Liver (tissue), 3 donors: ENCODE data around the gene OR52N5.

Source experiments
- CTCF ChIP-seq: fragments of 150-350 bp; IDR thresholded peaks from 2 replicates; pipeline ENCODE4 v1.5.1; 2017; ENCODE audit warnings: improper control_type of control experiment, low read depth, low read length; ENCODE audit not compliant: missing input control
- EGR1 ChIP-seq, 2 donors: IDR thresholded peaks; 2 replicates each; pipeline ENCODE4 v1.6.1; 2016 to 2018; ENCODE audit warnings: antibody characterized with exemption in 2 of 2, low read depth in 2 of 2
- HNF4G ChIP-seq: IDR thresholded peaks from 2 replicates; pipeline ENCODE4 v1.6.1; 2016; ENCODE audit warnings: antibody characterized with exemption
- JUND ChIP-seq, 2 donors: IDR thresholded peaks; 2 replicates each; pipeline ENCODE4 v1.6.1; 2016; ENCODE audit warnings: antibody characterized with exemption in 2 of 2
- NR2F2 ChIP-seq: IDR thresholded peaks from 2 replicates; pipeline ENCODE4 v1.6.1; 2016; ENCODE audit warnings: antibody characterized with exemption
- RAD21 ChIP-seq, 2 donors: IDR thresholded peaks; 2 replicates each; pipeline ENCODE4 v1.6.1; 2016; ENCODE audit warnings: antibody characterized with exemption in 2 of 2, mild to moderate bottlenecking in 2 of 2
- SP1 ChIP-seq: IDR thresholded peaks from 2 replicates; pipeline ENCODE4 v1.6.1; 2018; ENCODE audit warnings: antibody characterized with exemption, mild to moderate bottlenecking
- TF ChIP-seq, protein P1 (sequence below): IDR thresholded peaks from 2 replicates; pipeline ENCODE4 v1.6.1; 2016; ENCODE audit warnings: antibody characterized with exemption
- TF ChIP-seq, protein P2 (sequence below): IDR thresholded peaks from 2 replicates; pipeline ENCODE4 v1.6.1; 2016; ENCODE audit warnings: antibody characterized with exemption, mild to moderate bottlenecking
- donor health status: healthy.
- donor health status: healthy.

- TF ChIP-seq, protein P1, sequence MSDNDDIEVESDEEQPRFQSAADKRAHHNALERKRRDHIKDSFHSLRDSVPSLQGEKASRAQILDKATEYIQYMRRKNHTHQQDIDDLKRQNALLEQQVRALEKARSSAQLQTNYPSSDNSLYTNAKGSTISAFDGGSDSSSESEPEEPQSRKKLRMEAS = no peak
- no peak for TF ChIP-seq CTCF
- TF ChIP-seq EGR1 (IDR thresholded peaks at IDR 0.05; ENCODE audit: low read depth in 2 of 2) = no peak
- TF ChIP-seq HNF4G = no peak
- TF ChIP-seq NR2F2 = no peak
- no peak for TF ChIP-seq RAD21 (IDR thresholded peaks at IDR 0.05)
- TF ChIP-seq, protein P2, sequence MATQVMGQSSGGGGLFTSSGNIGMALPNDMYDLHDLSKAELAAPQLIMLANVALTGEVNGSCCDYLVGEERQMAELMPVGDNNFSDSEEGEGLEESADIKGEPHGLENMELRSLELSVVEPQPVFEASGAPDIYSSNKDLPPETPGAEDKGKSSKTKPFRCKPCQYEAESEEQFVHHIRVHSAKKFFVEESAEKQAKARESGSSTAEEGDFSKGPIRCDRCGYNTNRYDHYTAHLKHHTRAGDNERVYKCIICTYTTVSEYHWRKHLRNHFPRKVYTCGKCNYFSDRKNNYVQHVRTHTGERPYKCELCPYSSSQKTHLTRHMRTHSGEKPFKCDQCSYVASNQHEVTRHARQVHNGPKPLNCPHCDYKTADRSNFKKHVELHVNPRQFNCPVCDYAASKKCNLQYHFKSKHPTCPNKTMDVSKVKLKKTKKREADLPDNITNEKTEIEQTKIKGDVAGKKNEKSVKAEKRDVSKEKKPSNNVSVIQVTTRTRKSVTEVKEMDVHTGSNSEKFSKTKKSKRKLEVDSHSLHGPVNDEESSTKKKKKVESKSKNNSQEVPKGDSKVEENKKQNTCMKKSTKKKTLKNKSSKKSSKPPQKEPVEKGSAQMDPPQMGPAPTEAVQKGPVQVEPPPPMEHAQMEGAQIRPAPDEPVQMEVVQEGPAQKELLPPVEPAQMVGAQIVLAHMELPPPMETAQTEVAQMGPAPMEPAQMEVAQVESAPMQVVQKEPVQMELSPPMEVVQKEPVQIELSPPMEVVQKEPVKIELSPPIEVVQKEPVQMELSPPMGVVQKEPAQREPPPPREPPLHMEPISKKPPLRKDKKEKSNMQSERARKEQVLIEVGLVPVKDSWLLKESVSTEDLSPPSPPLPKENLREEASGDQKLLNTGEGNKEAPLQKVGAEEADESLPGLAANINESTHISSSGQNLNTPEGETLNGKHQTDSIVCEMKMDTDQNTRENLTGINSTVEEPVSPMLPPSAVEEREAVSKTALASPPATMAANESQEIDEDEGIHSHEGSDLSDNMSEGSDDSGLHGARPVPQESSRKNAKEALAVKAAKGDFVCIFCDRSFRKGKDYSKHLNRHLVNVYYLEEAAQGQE = no peak
- no peak for TF ChIP-seq JUND (IDR thresholded peaks at IDR 0.05)
- no peak for TF ChIP-seq SP1
Observed at GRCh38 chr11:5746614-5747013, 36.5 kb downstream of the OR52N5 start.
